A673 (cell line): Measurements from ENCODE around the gene SUPT3H. TPM values are rescaled to one million over a fixed set of nuclear protein-coding genes. Genes with fewer than 3 reads are reported as not detected.
"Not testable (repeated sequence)": the region's sequence is repeated elsewhere in the genome, so short reads cannot be mapped to it uniquely, and the experiment has no call there.

Experiments
- BruUV-seq: library from RNA; stranded (reverse); fragments of 400-500 nt; replicated peaks from 2 replicates; lab custom pipeline; 2021; lab: Mats Ljungman, UMichigan
- CTCF ChIA-PET: fragments of 300-600 bp; sonication (Branson Sonifier 250); formaldehyde crosslinking; loops from one replicate; lab custom pipeline; 2022; ENCODE audit warnings: antibody characterized with exemption; lab: Charles Lee
- POLR2A ChIA-PET: fragments of 300-600 bp; sonication (Branson Sonifier 250); formaldehyde crosslinking; loops from one replicate; lab custom pipeline; 2022; ENCODE audit warnings: antibody characterized with exemption; ENCODE audit not compliant: low non-redundant PET; lab: Charles Lee
- DNase-seq: peaks from one replicate; pipeline ENCODE4 v3.0.0-alpha.2; 2015; ENCODE audit warnings: low spot score
- H3K27ac ChIP-seq: fragments of 200-600 bp; sonication (generic); 2 replicates; pipeline ENCODE4 v1.5.1; 2016; ENCODE audit warnings: mixed run types, low read depth, mild to moderate bottlenecking, mixed read lengths, antibody characterized with exemption, low read length; ENCODE audit not compliant: poor library complexity, severe bottlenecking
- H3K27me3 ChIP-seq: fragments of 200-600 bp; sonication (generic); replicated peaks from 2 replicates; pipeline ENCODE4 v1.6.1; 2017; ENCODE audit warnings: mixed run types, low read depth, mild to moderate bottlenecking, mixed read lengths, antibody characterized with exemption, low read length; ENCODE audit not compliant: insufficient read depth, poor library complexity
- H3K36me3 ChIP-seq: fragments of 200-600 bp; sonication (generic); 2 replicates; pipeline ENCODE4 v1.6.1; 2016; ENCODE audit warnings: mixed run types, mild to moderate bottlenecking, mixed read lengths, antibody characterized with exemption, low read length; ENCODE audit not compliant: insufficient read depth, poor library complexity, severe bottlenecking
- H3K4me1 ChIP-seq: fragments of 200-600 bp; sonication (generic); 2 replicates; pipeline ENCODE4 v1.6.1; 2017; ENCODE audit warnings: mixed run types, mild to moderate bottlenecking, mixed read lengths, antibody characterized with exemption, low read length; ENCODE audit not compliant: insufficient read depth, poor library complexity, severe bottlenecking
- H3K4me3 ChIP-seq: fragments of 200-600 bp; sonication (generic); 2 replicates; pipeline ENCODE4 v1.5.1; 2016; ENCODE audit warnings: low read depth, mixed run types, mild to moderate bottlenecking, mixed read lengths, low read length; ENCODE audit not compliant: poor library complexity, severe bottlenecking
- H3K9me3 ChIP-seq: fragments of 200-600 bp; sonication (generic); 2 replicates; pipeline ENCODE4 v1.6.1; 2016; ENCODE audit warnings: mixed run types, low read depth, mild to moderate bottlenecking, mixed read lengths, antibody characterized with exemption, low read length; ENCODE audit not compliant: poor library complexity, severe bottlenecking
- CTCF ChIP-seq: fragments of 300-800, 200-600 bp; sonication (generic); conservative IDR thresholded peaks from 2 replicates; pipeline ENCODE4 v1.5.1; 2017; ENCODE audit warnings: low read depth, mild to moderate bottlenecking, antibody characterized with exemption, low read length, moderate library complexity, mixed read lengths
- EZH2 ChIP-seq: fragments of 200-600 bp; sonication (generic); IDR thresholded peaks from 2 replicates; pipeline ENCODE4 v1.6.1; 2017; ENCODE audit warnings: borderline replicate concordance, low read depth, mild to moderate bottlenecking, mixed read lengths, antibody characterized with exemption, low read length; ENCODE audit not compliant: poor library complexity, severe bottlenecking
- intact Hi-C: fragments of 100-400 bp; cut with micrococcal nuclease; formaldehyde crosslinking; loops from one replicate; pipeline ENCODE4 v1.10.0; 2022; ENCODE audit not compliant: unreplicated experiment
- total RNA-seq: library from RNA; stranded (reverse); gene quantifications from 2 replicates; pipeline ENCODE4 v1.2.3, GENCODE V29; 2021

The SUPT3H gene
- total RNA-seq, 1 experiment from 2014 or later: 10.8 TPM

- no peak for DNase-seq
- no TSS peak for BruUV-seq
- H3K9me3 ChIP-seq: no peaks in the 10 kb centered on the region
- no peak overlapping the region for H3K4me3 ChIP-seq
- ChIA-PET CTCF (no interaction called here), POLR2A (no interaction called here)
- no peak for TF ChIP-seq EZH2
- TF ChIP-seq CTCF: no peak
- H3K4me1 ChIP-seq: no peaks in the 10 kb centered on the region
- intact Hi-C loops: no loop called here
- H3K27me3 ChIP-seq: no peaks in the 10 kb centered on the region
- no peak overlapping the region for H3K27ac ChIP-seq
- no peaks in the 10 kb centered on the region for H3K36me3 ChIP-seq
These were observed 510.0 kb downstream of the SUPT3H start for GRCh38 chr6:44867571-44868334.

GRCh38 chr6:44865184-44865583, 512.5 kb downstream of the SUPT3H start:
- intact Hi-C loops, H3K9me3 ChIP-seq, H3K4me3 ChIP-seq, H3K27me3 ChIP-seq, BruUV-seq, POLR2A ChIA-PET, DNase-seq, H3K36me3 ChIP-seq, CTCF ChIA-PET, H3K27ac ChIP-seq, H3K4me1 ChIP-seq: not testable (repeated sequence)

GRCh38 chr6:44859901-44860410, 517.8 kb downstream of the SUPT3H start:
- no TSS peak for BruUV-seq

More at GRCh38 chr6:44859901-44860410, 517.8 kb downstream of the SUPT3H start:
- POLR2A ChIA-PET: no interaction called here
- Histone ChIP-seq H3K4me1 (peaks cover 38% of the 10 kb centered on the region), H3K9me3 (no peaks in the 10 kb centered on the region), H3K27me3 (no peaks in the 10 kb centered on the region), H3K27ac (no peak overlapping the region), H3K4me3 (no peak overlapping the region), H3K36me3 (no peaks in the 10 kb centered on the region)
- intact Hi-C loops: loop anchor here (5.0 kb wide), 1 partner anchor 517 kb away; the partner anchor contains the start of gene SUPT3H
- CTCF ChIA-PET: no interaction called here
- TF ChIP-seq CTCF (no peak), EZH2 (no peak)
- no peak for DNase-seq
